Panc1 (cell line): ENCODE results near the gene SETD7.

Source experiments
- REST ChIP-seq, 2 experiments: IDR thresholded peaks; 2 replicates each; pipeline ENCODE4 v1.6.1; 2011 to 2012; ENCODE audit warnings: low read depth in 2 of 2, control low read depth in 1 of 2, low read length in 1 of 2, mild to moderate bottlenecking in 1 of 2, moderate library complexity in 1 of 2; ENCODE audit not compliant: insufficient read depth in 1 of 2
- TF ChIP-seq, protein P1 (sequence below): fragments of 450-650 bp; IDR thresholded peaks from 2 replicates; pipeline ENCODE4 v1.5.1; 2017; ENCODE audit warnings: mild to moderate bottlenecking

GRCh38 chr4:139532947-139533346 is 23.1 kb downstream of the SETD7 start:
- TF ChIP-seq, protein P1, sequence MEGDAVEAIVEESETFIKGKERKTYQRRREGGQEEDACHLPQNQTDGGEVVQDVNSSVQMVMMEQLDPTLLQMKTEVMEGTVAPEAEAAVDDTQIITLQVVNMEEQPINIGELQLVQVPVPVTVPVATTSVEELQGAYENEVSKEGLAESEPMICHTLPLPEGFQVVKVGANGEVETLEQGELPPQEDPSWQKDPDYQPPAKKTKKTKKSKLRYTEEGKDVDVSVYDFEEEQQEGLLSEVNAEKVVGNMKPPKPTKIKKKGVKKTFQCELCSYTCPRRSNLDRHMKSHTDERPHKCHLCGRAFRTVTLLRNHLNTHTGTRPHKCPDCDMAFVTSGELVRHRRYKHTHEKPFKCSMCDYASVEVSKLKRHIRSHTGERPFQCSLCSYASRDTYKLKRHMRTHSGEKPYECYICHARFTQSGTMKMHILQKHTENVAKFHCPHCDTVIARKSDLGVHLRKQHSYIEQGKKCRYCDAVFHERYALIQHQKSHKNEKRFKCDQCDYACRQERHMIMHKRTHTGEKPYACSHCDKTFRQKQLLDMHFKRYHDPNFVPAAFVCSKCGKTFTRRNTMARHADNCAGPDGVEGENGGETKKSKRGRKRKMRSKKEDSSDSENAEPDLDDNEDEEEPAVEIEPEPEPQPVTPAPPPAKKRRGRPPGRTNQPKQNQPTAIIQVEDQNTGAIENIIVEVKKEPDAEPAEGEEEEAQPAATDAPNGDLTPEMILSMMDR = no peak
- TF ChIP-seq REST (IDR thresholded peaks at IDR 0.05; ENCODE audit: insufficient read depth in 1 of 2, low read depth in 2 of 2, low read length in 1 of 2) = no peak
